A673 (cell line): ENCODE measurements around the gene TENM3.

Source experiments
- CTCF ChIP-seq: fragments of 300-800, 200-600 bp; sonication (generic); conservative IDR thresholded peaks from 2 replicates; pipeline ENCODE4 v1.5.1; 2017; ENCODE audit warnings: low read depth, mild to moderate bottlenecking, antibody characterized with exemption, low read length, moderate library complexity, mixed read lengths
- EZH2 ChIP-seq: fragments of 200-600 bp; sonication (generic); IDR thresholded peaks from 2 replicates; pipeline ENCODE4 v1.6.1; 2017; ENCODE audit warnings: borderline replicate concordance, low read depth, mild to moderate bottlenecking, mixed read lengths, antibody characterized with exemption, low read length; ENCODE audit not compliant: poor library complexity, severe bottlenecking

GRCh38 chr4:182684796-182685195 lies 441.6 kb downstream of the TENM3 start:
- TF ChIP-seq CTCF (no peak), EZH2 (no peak)
